Hypothalamus (tissue), 51 donors: ENCODE measurements around the gene SOX13.

Experiments used
- DNase-seq, 51 donors: peaks; one replicate each; lab custom pipeline; 2025; lab: John Stamatoyannopoulos, UW

SOX13 gene

GRCh38 chr1:204128464-204128963 lies 55.6 kb downstream of the SOX13 start:
- no peak for DNase-seq

- peak in 44 of 51 donors; percentile 20 to 78 (median 52) for DNase-seq
Measured at GRCh38 chr1:204128964-204129896, 56.3 kb downstream of the SOX13 start.

DNA sequence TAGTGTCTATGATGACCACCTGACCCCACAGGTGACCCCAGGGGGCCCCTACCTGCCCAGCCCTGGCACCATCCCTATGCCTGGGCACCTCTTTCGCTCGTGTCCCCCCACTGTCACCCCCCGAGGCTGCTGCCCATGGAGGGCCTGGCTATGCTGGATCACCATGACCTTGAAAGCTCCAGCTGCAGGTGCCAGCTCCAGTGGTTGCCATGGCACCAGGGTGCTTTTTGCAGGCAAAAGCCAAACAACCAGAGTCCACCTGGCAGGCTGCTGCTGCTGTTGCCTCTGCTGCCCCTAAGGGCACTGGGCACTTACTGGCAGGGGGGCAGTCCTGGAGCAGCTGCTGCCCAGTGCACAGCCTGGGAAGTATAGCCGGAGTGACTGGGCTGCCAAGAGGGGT lies 57.3 kb downstream of the SOX13 start:
- peak in 15 of 51 donors; percentile 10 to 59 (median 27) for DNase-seq

- peak in 3 of 51 donors; percentile 23 to 35 (median 32) for DNase-seq
Measured at GRCh38 chr1:204130981-204131892, 58.3 kb downstream of the SOX13 start.

DNA sequence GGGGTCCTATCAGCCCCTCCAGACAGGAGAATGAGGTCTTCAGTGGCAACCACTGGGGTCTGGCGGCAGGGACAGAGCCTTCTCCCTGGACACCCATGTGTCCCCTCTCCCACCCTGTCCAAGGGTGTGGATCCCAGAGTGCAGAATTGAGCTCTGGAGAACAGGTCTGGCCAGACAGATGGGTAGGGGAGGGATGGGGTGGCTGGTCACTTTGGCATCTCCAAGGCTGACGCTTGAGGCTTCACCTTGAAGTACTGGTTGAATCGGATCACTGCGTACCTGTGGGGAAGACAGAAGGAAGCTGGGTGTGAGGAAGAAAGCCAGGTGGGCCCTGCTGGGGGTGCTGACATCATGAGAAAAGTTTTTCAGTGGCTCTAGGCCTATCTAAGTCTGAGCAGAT lies 59.1 kb downstream of the SOX13 start:
- no peak for DNase-seq

GRCh38 chr1:204132718-204133117 lies 59.8 kb downstream of the SOX13 start:
- no peak for DNase-seq

DNA sequence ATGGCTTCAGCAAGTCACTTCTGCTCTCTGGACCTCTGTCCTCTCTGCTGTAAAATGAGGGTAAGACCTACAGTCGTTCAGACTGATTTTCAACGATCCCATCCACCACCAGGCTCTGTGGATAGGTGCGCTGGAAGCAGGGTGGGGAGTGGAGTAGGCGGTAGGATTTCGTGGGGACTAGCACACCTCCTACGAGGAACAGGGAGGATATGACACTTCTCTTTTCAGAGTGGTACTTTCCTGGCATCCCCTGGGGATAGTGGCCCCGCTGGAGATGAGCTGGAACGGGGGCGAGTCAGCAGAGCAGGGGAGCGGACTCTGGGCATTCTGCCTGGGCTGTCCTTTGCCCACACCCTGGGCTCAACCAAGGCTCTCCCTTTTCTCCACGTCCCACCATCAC lies 61.2 kb downstream of the SOX13 start:
- no peak for DNase-seq

DNA sequence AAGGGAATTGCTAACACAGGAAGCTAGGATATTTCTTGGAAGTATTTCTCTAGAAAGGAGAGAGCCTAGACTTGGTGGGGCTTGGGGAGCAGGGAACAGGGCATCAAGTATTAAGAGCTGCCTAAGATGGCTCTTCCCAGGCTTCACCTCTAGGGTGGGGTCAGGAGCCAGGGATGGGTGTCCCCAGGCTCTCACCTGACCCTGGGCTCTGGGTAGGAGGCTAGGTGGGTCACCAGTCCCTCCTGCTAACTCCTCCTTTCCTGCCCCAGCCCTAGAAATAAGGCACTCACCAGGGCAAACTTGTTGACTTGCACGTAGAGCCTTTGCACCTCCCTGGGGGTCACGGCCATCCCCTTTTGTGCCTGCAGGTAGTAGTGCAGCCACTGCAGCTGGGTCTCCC lies 63.9 kb downstream of the SOX13 start:
- no peak for DNase-seq

DNA sequence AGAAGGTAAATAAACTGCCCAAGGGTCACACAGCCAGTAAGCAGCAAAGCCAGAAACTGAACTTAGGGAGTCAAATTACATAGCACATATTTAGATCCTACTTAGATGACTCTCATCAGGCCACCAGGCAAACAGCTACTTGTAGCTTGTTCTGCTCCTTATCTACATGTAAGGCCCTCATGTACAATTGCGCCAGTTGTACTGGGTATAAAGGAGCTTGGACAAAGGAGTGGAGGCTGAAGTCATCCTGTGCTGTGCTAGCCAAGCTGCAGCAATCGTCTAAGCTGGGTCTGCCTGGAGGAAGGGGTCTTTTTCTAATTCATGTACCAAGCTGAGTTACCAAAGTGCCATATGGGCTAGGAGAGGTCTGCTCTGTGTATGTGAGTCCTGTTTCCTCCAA lies 66.2 kb downstream of the SOX13 start:
- no peak for DNase-seq

DNA sequence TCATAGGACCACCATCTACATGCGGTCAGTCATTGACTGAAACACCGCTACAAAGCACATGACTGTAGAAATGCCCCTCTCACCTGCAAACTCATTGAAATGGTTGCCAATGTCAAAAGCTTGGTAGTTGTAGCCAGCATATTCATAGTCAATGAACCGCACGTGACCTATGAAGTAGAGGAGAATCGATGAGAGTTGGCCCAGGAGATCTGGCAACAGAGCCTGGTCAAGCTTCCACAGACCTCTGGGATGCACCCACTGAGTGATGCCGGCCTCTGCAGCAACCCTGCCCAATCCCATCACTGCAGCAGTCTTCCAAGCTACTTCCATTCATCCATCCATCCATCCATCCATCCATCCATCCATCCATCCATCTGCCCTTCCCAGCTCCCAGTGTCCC lies 67.0 kb downstream of the SOX13 start:
- DNase-seq: no peak

DNA sequence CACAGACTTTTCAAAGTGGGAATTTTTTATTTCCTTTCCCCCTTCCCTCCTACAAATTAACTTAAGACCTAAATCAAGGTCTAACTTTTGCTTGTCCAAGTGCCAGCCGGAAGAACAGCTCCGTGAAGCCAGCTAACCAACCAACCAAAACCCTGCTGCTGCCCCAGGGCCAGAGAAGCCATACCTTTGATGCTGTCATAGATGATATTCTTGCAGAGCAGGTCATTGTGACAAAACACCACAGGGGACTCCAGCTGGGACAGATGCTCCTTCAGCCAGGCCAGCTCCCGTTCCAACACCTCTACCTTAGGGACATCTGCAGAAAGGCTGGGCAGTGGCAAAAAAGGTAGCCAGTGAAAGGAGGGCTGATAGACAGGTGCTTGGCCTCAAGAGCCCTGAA lies 68.2 kb downstream of the SOX13 start:
- no peak for DNase-seq

DNA sequence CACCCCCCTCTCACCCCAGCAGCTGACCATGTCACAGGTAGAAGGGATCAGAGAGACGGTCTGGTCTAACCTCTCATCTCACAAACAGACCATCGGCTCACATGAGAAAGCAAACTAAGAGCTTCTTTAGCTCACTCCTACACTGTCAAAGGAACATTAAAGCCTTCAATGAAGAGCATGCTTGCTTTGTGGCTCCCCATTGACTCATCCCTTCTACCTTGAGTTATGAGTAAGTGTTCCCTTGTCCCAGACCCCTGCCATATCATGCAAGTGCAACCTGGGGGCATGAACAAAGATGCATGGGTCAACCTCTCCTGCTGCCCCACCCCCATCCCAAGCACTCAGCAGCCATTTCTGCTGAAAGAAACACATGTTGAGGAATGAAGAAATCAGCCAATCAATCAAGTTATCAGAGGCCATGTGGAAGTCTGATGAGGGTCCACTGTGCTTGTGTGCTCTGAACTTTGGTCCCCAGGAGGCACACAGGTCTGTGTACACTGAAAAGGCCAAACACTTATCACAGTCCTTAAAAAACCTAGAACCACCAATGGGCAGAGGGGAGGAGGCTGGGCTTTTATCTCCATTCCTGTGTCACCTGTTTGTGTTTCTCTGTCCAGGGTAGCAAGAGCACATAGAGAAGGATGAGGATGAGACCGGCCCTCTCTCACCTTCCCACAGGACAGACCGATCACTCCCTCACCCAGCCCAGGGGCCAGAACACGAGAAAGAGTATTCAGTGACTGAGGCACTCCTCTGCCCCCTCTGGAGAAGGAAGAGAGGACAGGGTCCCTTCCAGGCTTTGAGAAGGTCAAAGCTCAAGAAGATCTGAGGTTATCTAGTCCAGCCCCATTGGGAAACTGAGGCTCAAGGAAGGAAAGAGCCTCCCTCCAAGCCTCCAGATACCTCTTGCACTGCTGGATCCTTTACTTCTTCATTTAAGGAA lies 69.4 kb downstream of the SOX13 start:
- no peak for DNase-seq

DNA sequence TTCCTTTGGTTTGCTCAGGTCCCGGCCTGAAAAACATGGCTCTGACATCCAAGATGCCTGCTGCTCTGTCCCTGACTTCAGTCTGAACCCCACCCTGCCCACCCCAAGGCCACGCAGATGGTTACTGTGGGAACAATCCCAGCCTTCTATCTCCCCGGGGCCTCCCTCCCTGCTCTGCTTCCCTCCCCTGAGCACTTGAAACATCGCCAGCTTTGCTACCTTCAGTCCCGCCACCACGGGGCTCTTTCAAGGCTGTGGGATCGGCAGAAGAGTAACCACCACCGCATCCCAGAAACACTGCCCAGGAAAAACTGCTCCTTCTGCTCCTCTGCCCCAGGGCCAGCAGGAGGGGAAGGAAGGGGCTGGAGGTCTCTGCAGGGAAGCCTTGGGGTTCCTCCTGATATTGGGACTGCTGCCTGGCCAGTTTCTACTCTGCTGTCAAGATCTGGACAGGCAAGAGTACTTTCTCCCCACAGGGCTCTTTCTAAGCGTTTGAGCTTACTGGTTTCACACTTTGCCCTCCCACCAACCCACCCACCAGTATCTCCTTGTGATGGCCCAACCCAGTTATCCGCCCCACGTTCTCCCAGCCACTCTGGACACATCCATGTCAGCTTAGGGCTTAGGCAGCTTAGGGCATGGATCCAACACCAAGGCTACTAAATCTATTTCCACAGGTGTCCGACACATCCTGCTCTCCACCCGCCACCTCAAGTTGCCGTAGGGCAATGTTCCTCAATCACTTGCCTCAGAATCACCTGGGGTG lies 70.5 kb downstream of the SOX13 start:
- DNase-seq: no peak

DNA sequence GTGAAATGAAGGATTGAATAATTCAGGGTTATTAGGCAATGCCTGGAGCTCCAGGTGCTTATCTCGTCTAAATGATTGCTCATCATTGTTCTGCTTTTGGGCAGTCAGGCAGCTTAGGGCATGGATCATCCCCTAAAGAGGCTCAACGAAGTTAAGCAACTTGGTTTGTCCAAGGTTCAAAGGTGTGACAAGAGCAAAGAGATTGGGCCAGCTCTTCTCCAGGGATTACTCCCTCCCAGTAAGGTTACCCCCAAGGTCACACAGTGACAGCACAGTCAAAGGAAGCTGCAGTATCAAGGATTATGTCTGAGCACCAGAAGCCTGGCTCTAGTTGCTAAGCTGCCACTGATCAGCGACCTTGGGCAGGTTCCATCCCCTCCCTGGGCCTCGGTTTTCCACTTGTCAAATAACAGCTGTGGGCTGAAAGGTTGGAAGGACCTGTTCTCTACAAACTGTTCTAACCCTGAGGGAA lies 72.2 kb downstream of the SOX13 start:
- DNase-seq: no peak

DNA sequence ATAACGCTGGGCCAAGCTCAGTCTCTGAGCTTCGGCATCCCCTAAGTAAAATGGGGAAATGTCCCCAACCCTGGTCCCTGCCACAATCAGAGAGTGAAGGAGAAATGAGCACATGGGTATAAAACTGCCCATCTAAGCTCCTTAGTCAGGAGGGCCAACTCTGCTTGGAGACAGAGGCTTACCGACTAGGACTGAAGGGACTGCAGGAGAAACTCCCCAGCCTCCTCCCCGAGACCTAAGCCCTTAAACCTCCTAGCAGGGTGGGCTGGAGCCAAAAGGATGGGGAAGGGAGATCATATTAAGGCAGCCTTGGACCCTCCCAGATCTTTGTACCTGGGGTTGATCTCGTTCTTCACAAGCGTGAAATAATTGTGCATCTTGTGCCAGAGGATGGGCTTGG lies 73.4 kb downstream of the SOX13 start:
- no peak for DNase-seq

DNA sequence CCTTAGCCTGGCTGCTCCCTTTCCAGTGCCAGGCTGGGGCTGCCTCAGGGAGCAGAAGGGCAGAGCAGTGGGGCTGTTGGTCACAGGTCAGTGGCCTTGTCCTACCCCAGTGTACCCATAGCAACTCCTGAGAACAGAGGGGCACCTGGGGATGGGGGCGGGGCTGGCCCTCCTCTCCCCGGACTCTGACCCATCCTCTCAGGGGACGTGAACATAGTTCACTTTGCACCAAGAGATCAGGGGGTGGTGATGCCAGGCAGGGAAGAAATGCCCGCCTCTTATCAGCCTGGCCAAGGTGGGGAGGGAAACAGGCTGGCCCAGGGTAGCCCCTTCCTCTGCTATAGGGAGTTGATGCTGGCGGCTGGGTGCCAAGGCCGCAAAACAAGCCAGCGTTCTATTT lies 74.0 kb downstream of the SOX13 start:
- DNase-seq: no peak

- DNase-seq: peak in 2 of 51 donors; percentile 10 to 11
Measured at GRCh38 chr1:204147406-204148383, 74.8 kb downstream of the SOX13 start.

GRCh38 chr1:204149107-204149506 lies 76.2 kb downstream of the SOX13 start:
- no peak for DNase-seq
